Activated T-cell treated with anti-CD3 and anti-CD28 coated beads, Interleukin-2, amount 50 U/mL, for 72 hours (primary cell): ENCODE results near the gene FIP1L1. TPM values are rescaled to one million over a fixed set of nuclear protein-coding genes. Genes with fewer than 3 reads are reported as not detected.

Experiments used
- ATAC-seq, 2 donors: fragments of 150-1000 bp; cut with Tn5 transposase; replicated peaks in 1 of 2; 2 replicates each; pipeline ENCODE4 v1.10.0; 2021; ENCODE audit warnings: moderate library complexity in 2 of 2, mild to moderate bottlenecking in 1 of 2
- DNase-seq, 2 donors: peaks; one replicate each; pipeline ENCODE4 v3.0.0; 2021 to 2022; ENCODE audit warnings: mixed read lengths in 1 of 2
- H3K27ac Mint-ChIP-seq: one replicate; pipeline ENCODE4 v1.8.0; 2022; ENCODE audit warnings: mild to moderate bottlenecking, moderate library complexity, mixed read lengths
- H3K27me3 Mint-ChIP-seq: one replicate; pipeline ENCODE4 v1.8.0; 2022; ENCODE audit warnings: low read depth, mixed read lengths
- H3K36me3 Mint-ChIP-seq, 2 donors: one replicate each; pipeline ENCODE4 v1.8.0; 2022; ENCODE audit warnings: mixed read lengths in 2 of 2, mild to moderate bottlenecking in 1 of 2; ENCODE audit not compliant: insufficient read depth in 2 of 2
- H3K4me1 Mint-ChIP-seq: one replicate; pipeline ENCODE4 v1.8.0; 2022; ENCODE audit warnings: low read depth, mixed read lengths
- H3K4me3 Mint-ChIP-seq, 2 donors: one replicate each; pipeline ENCODE4 v1.8.0; 2022; ENCODE audit warnings: mild to moderate bottlenecking in 2 of 2, mixed read lengths in 2 of 2, moderate library complexity in 2 of 2
- H3K9me3 Mint-ChIP-seq, 2 donors: one replicate each; pipeline ENCODE4 v1.8.0; 2022; ENCODE audit warnings: mixed read lengths in 2 of 2
- total RNA-seq, 2 donors: library from RNA; stranded (reverse); gene quantifications; one replicate each; pipeline ENCODE4 v1.2.3, GENCODE V29; 2022

FIP1L1 gene
- total RNA-seq, 2 donors from 2014 or later, result 116 to 139 TPM

DNA sequence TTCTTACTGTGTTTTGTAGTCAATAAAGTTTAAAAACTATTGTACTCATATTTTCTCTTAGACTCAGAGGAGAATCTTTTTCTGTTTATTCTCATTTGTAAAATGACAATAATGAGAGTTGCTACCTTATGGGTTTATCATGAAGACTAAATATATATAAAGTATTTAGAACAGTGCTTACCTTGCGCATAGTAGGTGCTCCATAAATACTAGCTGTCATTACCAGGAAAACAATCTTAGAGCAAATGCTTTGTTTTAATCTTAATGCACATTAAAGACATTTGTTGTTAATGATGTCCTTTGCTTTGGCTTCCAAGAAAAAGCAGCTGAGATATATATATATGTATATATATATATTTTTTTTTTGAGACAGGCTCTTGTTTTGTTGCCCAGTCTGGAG is 44.9 kb downstream of the FIP1L1 start:
- DNase-seq, result no peak
- Mint-ChIP-seq H3K4me1 (no peaks in the 10 kb centered on the region), H3K27ac (no peak overlapping the region), H3K9me3 (no peaks in the 10 kb centered on the region), H3K36me3 (peaks cover 2% of the 10 kb centered on the region in 2 donors), H3K27me3 (no peaks in the 10 kb centered on the region), H3K4me3 (no peak overlapping the region)
- no peak for ATAC-seq

DNA sequence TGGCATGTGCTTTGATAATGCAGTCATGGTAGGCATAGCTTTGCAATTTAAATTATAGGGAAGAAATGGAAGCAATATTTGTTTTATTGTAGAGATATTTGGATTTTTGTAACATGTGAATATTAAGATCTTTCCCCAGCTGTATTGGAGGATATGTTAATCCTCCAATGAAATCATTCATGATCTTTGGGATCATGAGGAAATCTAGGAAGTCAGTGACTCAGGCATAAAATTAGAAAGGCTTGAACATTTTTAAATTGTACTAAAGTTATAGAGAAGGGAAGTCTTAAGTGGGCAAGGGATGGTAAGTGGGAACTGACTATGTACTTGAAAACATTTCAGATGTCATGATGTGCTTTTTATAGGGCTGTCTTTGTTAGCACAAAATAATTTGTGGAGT is 46.8 kb downstream of the FIP1L1 start:
- ATAC-seq (no peak), DNase-seq (no peak)
- no peaks in the 10 kb centered on the region for H3K9me3 Mint-ChIP-seq
- no peaks in the 10 kb centered on the region for H3K27me3 Mint-ChIP-seq
- no peaks in the 10 kb centered on the region for H3K4me1 Mint-ChIP-seq
- H3K4me3 Mint-ChIP-seq, result no peak overlapping the region
- H3K36me3 Mint-ChIP-seq, result peaks cover 0 to 3% of the 10 kb centered on the region in 2 donors
- H3K27ac Mint-ChIP-seq, result no peak overlapping the region

DNA sequence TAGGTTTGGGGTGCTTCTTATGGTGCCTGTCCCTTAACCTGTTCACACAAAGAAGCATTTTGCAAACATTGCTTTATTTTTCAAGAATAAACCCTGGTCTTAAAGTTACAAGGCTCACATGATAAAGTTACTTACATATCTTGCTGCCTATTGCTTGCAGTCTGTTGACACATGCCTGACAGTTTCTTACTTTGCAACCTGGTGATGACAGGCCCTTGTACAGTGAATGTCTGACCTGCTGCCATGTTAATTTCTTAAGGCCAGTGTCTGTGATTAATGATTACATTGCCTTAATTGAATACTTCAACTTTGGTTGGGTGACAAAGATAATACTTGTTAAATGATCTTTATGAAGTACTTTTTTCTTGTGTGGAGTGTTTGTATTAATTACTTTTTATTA is 49.9 kb downstream of the FIP1L1 start:
- Mint-ChIP-seq H3K36me3 (peaks cover 0 to 14% of the 10 kb centered on the region in 2 donors), H3K9me3 (no peaks in the 10 kb centered on the region), H3K4me1 (peaks cover 16% of the 10 kb centered on the region), H3K27me3 (no peaks in the 10 kb centered on the region), H3K27ac (no peak overlapping the region), H3K4me3 (no peak overlapping the region)
- ATAC-seq, result no peak
- no peak for DNase-seq

DNA sequence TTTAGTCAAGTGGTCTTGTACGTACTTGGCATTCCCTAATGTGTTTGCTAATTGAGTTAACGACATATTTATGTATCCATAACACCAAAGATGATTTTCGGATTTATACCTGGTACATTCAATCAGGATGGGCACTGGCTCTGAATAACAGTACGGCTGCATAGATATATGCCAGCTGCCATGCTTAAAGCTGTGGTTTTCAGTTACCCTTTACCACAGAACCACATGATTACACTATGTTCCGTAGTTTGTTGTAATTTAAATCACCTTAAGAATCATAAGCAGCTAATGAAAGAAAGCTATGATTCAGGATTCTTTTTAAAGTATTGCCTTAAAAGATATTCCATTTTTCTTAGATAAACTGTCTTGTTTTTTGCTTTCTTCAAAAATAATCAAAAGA is 53.6 kb downstream of the FIP1L1 start:
- ATAC-seq, result peak; percentile 68 to 71
- peaks cover 0 to 18% of the 10 kb centered on the region in 2 donors for H3K36me3 Mint-ChIP-seq

DNA sequence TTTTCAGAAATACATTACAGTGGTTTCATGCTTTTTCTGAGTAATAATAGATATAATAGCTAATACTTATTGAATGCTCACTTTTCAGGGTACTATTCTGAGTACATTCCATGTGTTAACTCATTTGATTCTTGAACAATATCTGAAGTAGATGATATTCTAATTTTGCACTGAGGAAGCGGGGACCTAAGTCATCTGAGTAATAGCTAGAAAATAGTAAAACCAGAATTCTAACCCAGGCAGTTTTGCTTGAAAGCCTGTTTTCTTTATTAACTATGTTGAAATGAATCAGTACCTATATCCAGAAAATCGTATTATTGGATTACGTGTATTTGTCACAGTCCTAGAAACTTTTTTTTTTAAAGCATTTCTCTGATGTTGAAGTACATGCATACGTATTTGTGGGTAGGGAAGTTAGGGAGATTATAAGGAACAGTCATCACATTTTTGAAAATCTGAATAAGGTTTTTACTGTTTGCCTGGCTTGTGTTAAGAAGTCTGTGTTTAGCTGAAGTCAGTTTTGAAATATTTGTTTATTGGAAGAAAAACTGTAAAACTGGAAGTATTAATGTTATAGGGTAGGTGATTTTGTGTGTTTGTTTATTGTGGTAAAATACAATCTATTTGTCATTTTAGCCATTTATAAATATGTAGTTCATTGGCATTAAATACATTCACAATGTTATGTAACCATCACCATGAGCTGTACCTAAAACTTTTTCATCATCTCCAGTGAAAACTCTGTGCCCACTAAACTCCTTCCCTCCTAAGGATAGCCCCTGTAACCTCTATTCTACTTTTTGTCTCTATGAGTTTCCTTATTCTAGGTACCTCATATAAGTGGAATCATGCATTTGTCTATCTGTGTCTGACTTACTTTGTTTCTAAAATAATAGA is 55.3 kb downstream of the FIP1L1 start:
- H3K36me3 Mint-ChIP-seq, result peaks cover 2 to 22% of the 10 kb centered on the region in 2 donors
- peak overlapping the region; percentile 31 for H3K27ac Mint-ChIP-seq
- H3K4me1 Mint-ChIP-seq, result peaks cover 23% of the 10 kb centered on the region
- H3K27me3 Mint-ChIP-seq, result no peaks in the 10 kb centered on the region
- H3K9me3 Mint-ChIP-seq, result no peaks in the 10 kb centered on the region
- DNase-seq, result no peak
- peak; percentile 65 to 81 for ATAC-seq
- peak overlapping the region in 1 of 2 donors; percentile 31 for H3K4me3 Mint-ChIP-seq

More for the DNA sequence above, 53.6 kb downstream of the FIP1L1 start:
- Mint-ChIP-seq H3K27ac (no peak overlapping the region), H3K4me3 (no peak overlapping the region), H3K4me1 (peaks cover 23% of the 10 kb centered on the region), H3K9me3 (no peaks in the 10 kb centered on the region), H3K27me3 (no peaks in the 10 kb centered on the region)
- peak in 1 of 2 donors; percentile 1 for DNase-seq

DNA sequence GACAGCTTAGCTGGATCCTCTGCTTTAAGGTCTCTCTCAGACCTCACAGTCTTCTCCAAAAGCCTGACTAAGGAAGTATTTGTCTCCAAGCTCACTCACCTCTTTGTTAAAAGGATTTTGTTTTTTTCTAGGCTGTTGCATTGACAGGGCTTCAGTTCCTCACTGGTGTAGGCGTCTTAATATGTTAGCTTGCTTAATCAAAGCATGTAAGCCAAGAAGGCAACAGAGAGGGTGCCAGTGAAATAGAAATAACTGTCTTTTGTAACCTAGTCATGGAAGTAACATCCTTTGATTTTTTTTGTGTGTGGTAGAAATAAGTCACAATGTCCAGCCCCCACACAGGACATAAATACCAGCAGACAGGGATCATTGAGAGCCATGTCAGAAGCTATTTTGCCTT is 58.8 kb downstream of the FIP1L1 start:
- ATAC-seq (no peak), DNase-seq (no peak)
- peaks cover 4 to 17% of the 10 kb centered on the region in 2 donors for H3K36me3 Mint-ChIP-seq
- H3K4me1 Mint-ChIP-seq, result peaks cover 24% of the 10 kb centered on the region
- no peaks in the 10 kb centered on the region for H3K27me3 Mint-ChIP-seq
- H3K4me3 Mint-ChIP-seq, result no peak overlapping the region
- peak overlapping the region; percentile 22 for H3K27ac Mint-ChIP-seq
- H3K9me3 Mint-ChIP-seq, result no peaks in the 10 kb centered on the region

DNA sequence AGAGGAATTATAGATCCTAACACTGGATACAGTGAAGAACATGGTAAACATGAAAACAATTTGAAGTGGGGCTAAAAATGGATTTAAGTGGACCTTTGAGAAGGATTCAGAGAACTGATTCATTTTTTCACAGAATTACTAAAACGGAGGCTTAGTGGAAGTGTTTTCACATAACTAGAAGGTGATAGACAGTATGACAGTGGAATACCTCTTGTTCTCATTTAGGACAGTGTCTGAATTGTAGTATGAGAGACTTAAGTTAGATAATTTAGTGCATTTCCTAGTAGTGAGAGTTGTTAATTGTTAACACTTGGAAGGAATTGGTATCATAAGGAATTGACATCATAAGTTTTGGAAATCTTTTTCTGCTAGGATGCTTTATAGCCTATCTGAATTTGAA is 64.1 kb downstream of the FIP1L1 start:
- Mint-ChIP-seq H3K27me3 (no peaks in the 10 kb centered on the region), H3K4me3 (no peak overlapping the region), H3K36me3 (peaks cover 7 to 21% of the 10 kb centered on the region in 2 donors), H3K27ac (peak overlapping the region; percentile 23), H3K9me3 (no peaks in the 10 kb centered on the region), H3K4me1 (peaks cover 8% of the 10 kb centered on the region)
- ATAC-seq, result no peak
- no peak for DNase-seq

DNA sequence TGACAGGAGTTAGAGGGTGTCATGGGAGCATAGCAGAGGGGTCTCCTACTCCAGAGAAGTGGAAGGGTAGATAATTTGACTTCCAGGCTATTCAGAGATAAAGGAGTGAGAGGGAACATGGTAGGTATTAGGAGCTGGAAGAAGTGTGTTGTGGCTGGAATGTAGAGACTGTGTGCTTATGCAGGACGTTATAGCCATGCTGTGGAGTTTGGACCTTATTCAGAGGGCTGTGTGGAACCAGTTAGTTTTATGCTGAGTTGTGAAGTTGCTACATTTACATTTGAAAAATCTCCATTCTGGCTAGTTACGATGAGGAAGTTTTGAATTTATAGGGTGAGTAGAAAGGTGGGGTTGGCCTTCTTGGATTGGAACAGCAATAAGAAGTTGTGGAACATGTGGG is 67.5 kb downstream of the FIP1L1 start:
- H3K4me1 Mint-ChIP-seq, result peaks cover 3% of the 10 kb centered on the region
- ATAC-seq (no peak), DNase-seq (no peak)
- H3K27ac Mint-ChIP-seq, result no peak overlapping the region
- no peaks in the 10 kb centered on the region for H3K9me3 Mint-ChIP-seq
- no peak overlapping the region for H3K4me3 Mint-ChIP-seq
- H3K36me3 Mint-ChIP-seq, result peaks cover 4 to 23% of the 10 kb centered on the region in 2 donors
- H3K27me3 Mint-ChIP-seq, result no peaks in the 10 kb centered on the region

DNA sequence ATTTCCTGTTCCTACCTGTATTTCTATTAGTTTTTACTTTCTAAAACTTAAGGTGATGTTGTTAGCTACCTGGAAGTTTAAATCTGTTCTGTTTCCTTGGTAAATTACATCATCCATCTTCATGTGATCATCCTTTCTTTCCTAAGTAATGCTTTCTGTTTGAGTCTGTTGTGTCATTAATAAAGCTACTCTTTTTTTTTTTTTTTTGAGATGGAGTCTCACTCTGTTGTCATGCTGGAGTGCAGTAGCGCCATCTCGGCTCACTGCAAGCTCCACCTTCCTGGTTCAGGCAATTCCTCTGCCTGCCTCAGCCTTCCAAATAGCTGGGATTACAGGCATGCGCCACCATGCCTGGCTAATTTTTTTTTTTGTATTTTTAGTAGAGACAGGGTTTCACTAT is 73.3 kb downstream of the FIP1L1 start:
- H3K27ac Mint-ChIP-seq, result peak overlapping the region; percentile 93
- no peak for DNase-seq
- H3K4me1 Mint-ChIP-seq, result peaks cover 14% of the 10 kb centered on the region
- H3K4me3 Mint-ChIP-seq, result no peak overlapping the region
- peaks cover 4 to 31% of the 10 kb centered on the region in 2 donors for H3K36me3 Mint-ChIP-seq
- no peak for ATAC-seq
- no peaks in the 10 kb centered on the region for H3K9me3 Mint-ChIP-seq
- no peaks in the 10 kb centered on the region for H3K27me3 Mint-ChIP-seq

DNA sequence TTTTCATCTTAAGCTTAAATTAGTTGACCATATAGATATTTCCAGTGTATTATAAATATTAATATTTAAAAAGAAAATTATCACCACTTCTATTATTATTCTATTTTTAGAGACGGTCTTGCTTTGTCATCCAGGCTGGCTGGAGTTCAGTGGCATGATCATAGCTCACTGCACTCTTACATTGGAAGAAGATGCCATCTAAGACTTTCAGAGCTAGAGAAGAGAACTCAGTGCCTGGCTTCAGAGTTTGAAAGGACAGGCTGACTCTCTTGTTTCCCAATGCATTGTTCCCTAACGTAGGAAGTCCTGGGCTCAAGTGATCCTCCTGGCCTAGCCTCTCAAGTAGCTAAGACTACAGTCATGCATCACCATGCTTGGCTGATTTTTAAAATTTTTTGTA is 75.9 kb downstream of the FIP1L1 start:
- H3K4me1 Mint-ChIP-seq, result peaks cover 14% of the 10 kb centered on the region
- no peak overlapping the region for H3K27ac Mint-ChIP-seq
- H3K4me3 Mint-ChIP-seq, result no peak overlapping the region
- no peak for DNase-seq
- ATAC-seq, result no peak
- no peaks in the 10 kb centered on the region for H3K9me3 Mint-ChIP-seq
- H3K36me3 Mint-ChIP-seq, result peaks cover 3 to 30% of the 10 kb centered on the region in 2 donors
- H3K27me3 Mint-ChIP-seq, result no peaks in the 10 kb centered on the region

DNA sequence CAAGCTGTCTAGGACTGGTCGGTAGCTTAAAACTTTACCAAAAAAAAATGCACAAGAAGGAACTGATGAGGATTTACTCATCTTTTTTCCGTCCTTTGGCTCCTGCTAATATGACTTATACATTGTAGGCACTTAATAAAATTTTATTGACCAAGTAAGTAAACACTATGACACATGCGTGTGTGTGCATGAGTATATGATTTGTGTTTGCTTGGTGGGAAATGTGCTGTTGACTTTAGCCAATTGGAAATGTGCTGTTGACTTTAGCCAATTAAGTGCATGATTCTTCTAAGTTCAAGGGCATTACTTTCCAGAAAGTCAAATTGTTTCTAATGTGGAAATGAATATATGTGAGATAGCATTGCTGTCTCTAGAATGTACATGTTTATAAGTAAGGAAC is 78.3 kb downstream of the FIP1L1 start:
- ATAC-seq (no peak), DNase-seq (no peak)
- no peak overlapping the region for H3K4me3 Mint-ChIP-seq
- peaks cover 6 to 41% of the 10 kb centered on the region in 2 donors for H3K36me3 Mint-ChIP-seq
- no peaks in the 10 kb centered on the region for H3K27me3 Mint-ChIP-seq
- H3K27ac Mint-ChIP-seq, result no peak overlapping the region
- H3K9me3 Mint-ChIP-seq, result no peaks in the 10 kb centered on the region
- H3K4me1 Mint-ChIP-seq, result peaks cover 6% of the 10 kb centered on the region

DNA sequence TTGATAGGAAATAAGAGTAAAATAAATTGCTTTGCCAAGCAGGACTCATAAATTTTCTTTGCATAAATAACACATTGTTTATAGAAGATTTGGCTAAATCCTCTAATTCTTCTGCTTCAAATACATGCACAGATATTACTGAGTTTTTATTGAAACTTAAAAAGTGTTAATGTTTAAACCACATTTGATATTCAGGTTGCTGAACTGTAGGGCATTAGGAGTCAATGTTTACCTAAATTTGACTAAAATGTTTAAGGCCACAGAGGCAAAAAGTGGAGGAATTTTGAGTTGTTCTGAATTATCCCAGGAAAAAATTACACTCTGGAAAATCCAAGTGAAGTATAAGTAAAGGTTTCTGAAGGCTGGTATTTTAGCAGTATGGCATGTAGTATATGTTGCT is 78.7 kb downstream of the FIP1L1 start:
- no peak overlapping the region for H3K27ac Mint-ChIP-seq
- H3K27me3 Mint-ChIP-seq, result no peaks in the 10 kb centered on the region
- H3K36me3 Mint-ChIP-seq, result peaks cover 6 to 40% of the 10 kb centered on the region in 2 donors

DNA sequence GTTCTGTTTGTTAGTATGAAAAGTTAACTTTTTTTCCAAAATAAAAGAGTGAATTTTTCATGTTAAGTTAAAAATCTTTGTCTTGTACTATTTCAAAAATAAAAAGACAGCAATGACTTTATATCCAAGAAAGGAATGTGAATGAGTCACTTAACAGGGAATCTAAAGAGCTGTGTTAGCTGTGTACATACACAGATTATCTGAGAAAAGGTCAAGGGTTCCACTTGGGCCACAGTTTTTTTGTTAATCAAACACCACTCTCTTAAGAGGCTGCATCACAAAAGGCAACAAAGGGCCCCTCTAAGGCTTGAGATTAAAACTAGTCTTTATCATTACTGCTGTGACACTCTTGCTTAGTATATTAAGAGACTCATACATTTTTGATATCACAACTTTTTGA is 82.1 kb downstream of the FIP1L1 start:
- Mint-ChIP-seq H3K4me1 (no peaks in the 10 kb centered on the region), H3K4me3 (no peak overlapping the region), H3K9me3 (no peaks in the 10 kb centered on the region), H3K27me3 (no peaks in the 10 kb centered on the region), H3K36me3 (peaks cover 3 to 35% of the 10 kb centered on the region in 2 donors), H3K27ac (no peak overlapping the region)
- ATAC-seq, result no peak
- no peak for DNase-seq

More for the DNA sequence above, 78.7 kb downstream of the FIP1L1 start:
- ATAC-seq (no peak), DNase-seq (no peak)
- peaks cover 2% of the 10 kb centered on the region for H3K4me1 Mint-ChIP-seq
- no peak overlapping the region for H3K4me3 Mint-ChIP-seq
- H3K9me3 Mint-ChIP-seq, result no peaks in the 10 kb centered on the region

DNA sequence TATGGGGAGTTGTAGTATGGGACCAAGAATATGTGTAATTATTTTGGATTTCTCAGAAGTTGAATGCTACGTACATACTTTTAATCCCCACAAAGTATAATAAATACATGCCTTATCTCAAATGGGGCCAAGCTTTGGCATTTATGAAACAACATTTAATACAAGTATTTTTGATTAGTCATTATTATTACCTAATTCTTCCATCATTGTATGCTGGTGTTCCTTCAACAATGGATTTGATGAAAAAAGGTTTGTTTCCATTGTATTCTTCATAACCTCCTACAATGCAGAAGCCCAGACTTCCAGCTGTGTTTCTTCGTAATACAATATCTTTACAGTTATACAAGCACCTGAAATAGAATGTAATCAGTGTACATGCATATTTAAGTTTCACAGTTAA is 83.8 kb downstream of the FIP1L1 start:
- Mint-ChIP-seq H3K9me3 (no peaks in the 10 kb centered on the region), H3K36me3 (peaks cover 3 to 22% of the 10 kb centered on the region in 2 donors), H3K4me3 (no peak overlapping the region), H3K27ac (no peak overlapping the region), H3K4me1 (no peaks in the 10 kb centered on the region), H3K27me3 (no peaks in the 10 kb centered on the region)
- ATAC-seq (no peak), DNase-seq (no peak)
